HCEC 1CT (cell line): Measurements from ENCODE around the gene ZNF662.

ENCODE experiments used
- DNase-seq: peaks from one replicate; pipeline ENCODE4 v3.0.0-alpha.2; 2017

Gene ZNF662

GRCh38 chr3:42891042-42891441 is 14.9 kb upstream of the ZNF662 start:
- no peak for DNase-seq

- no peak for DNase-seq
Observed at GRCh38 chr3:42892169-42892568, 13.8 kb upstream of the ZNF662 start.

- no peak for DNase-seq
Observed at GRCh38 chr3:42892807-42893206, 13.1 kb upstream of the ZNF662 start.

- no peak for DNase-seq
Observed at GRCh38 chr3:42894698-42895579, 11.0 kb upstream of the ZNF662 start.

GRCh38 chr3:42895580-42895868 is 10.4 kb upstream of the ZNF662 start:
- no peak for DNase-seq

- DNase-seq = no peak
Observed at GRCh38 chr3:42898896-42899675, 6.9 kb upstream of the ZNF662 start.

- DNase-seq = no peak
Observed at GRCh38 chr3:42900226-42901072, 5.5 kb upstream of the ZNF662 start.

- no peak for DNase-seq
Observed at GRCh38 chr3:42901073-42901415, 4.9 kb upstream of the ZNF662 start.

- no peak for DNase-seq
Observed at GRCh38 chr3:42902257-42902656, 3.7 kb upstream of the ZNF662 start.

- DNase-seq = no peak
Observed at GRCh38 chr3:42904076-42904475, 1.9 kb upstream of the ZNF662 start.

GRCh38 chr3:42905740-42906069 is 237 bp upstream of the ZNF662 start:
- no peak for DNase-seq

GRCh38 chr3:42906848-42907183 is 874 bp downstream of the ZNF662 start:
- DNase-seq = no peak

- DNase-seq = no peak
Observed at GRCh38 chr3:42908675-42909074, 2.7 kb downstream of the ZNF662 start.

- DNase-seq = no peak
Observed at GRCh38 chr3:42911551-42911950, 5.6 kb downstream of the ZNF662 start.

GRCh38 chr3:42914771-42915515 is 9.0 kb downstream of the ZNF662 start:
- DNase-seq = no peak

- DNase-seq = no peak
Observed at GRCh38 chr3:42923606-42924005, 17.7 kb downstream of the ZNF662 start.

GRCh38 chr3:42926310-42926709 is 20.4 kb downstream of the ZNF662 start:
- DNase-seq = no peak

GRCh38 chr3:42934111-42934510 is 28.2 kb downstream of the ZNF662 start:
- no peak for DNase-seq

- no peak for DNase-seq
Observed at GRCh38 chr3:42934910-42935309, 29.0 kb downstream of the ZNF662 start.

GRCh38 chr3:42935472-42935871 is 29.5 kb downstream of the ZNF662 start:
- DNase-seq = no peak

GRCh38 chr3:42936157-42936981 is 30.4 kb downstream of the ZNF662 start:
- DNase-seq = no peak

GRCh38 chr3:42937334-42937733 is 31.4 kb downstream of the ZNF662 start:
- no peak for DNase-seq
